Measurements from ENCODE around the gene OSER1.

The OSER1 gene

DNA sequence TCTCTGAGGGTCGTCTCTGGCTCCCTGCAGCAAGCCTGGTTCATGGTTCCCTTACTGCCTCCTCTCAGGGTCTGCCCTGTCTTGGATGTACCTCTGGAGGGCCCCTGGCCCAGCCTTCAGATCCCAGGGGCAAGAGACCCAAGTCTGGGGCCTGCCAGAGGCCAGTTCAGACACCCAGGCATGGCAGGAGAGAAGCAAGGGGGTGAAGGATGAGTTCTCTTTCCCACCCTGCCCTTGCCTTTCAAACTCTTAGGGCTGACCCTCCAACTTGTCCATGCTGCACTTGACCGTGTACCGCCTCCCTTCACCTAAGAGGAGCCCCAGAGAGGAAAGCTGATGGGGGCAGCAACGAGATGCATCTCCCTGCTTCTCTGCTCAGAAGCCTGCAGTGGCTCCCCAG, 40.7 kb upstream of the OSER1 start (continued):
- TF ChIP-seq, protein P1, sequence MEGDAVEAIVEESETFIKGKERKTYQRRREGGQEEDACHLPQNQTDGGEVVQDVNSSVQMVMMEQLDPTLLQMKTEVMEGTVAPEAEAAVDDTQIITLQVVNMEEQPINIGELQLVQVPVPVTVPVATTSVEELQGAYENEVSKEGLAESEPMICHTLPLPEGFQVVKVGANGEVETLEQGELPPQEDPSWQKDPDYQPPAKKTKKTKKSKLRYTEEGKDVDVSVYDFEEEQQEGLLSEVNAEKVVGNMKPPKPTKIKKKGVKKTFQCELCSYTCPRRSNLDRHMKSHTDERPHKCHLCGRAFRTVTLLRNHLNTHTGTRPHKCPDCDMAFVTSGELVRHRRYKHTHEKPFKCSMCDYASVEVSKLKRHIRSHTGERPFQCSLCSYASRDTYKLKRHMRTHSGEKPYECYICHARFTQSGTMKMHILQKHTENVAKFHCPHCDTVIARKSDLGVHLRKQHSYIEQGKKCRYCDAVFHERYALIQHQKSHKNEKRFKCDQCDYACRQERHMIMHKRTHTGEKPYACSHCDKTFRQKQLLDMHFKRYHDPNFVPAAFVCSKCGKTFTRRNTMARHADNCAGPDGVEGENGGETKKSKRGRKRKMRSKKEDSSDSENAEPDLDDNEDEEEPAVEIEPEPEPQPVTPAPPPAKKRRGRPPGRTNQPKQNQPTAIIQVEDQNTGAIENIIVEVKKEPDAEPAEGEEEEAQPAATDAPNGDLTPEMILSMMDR (tag by site-specific recombination; IDR thresholded peaks at IDR 0.05) = no peak

DNA sequence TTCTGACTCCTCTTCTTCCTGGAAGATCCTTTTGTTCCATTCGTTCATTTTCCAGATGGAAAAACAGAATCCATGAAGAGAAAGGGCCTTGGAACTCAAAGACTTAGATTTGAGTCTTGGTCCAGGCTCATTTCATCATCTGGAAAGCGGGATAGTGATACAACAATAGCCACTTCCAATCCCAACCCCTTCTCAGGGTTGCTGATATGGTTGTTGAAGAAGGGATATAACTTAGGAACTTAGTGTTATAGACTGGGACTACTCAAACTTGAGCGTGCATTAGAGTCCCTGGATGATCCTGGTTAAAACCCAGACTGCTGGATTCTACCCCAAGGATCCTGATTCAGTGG, 37.8 kb upstream of the OSER1 start:
- H3K9me3 ChIP-seq (ENCODE audit: control insufficient read depth, insufficient read depth, low read depth, low read length) = no peaks in the 10 kb centered on the region
- TF ChIP-seq AEBP2 (tag by site-specific recombination; IDR thresholded peaks at IDR 0.05; ENCODE audit: borderline replicate concordance) (no peak), REPIN1 (tag by site-specific recombination; IDR thresholded peaks at IDR 0.05; ENCODE audit: low read depth) (no peak), WT1 (tag by site-specific recombination; IDR thresholded peaks at IDR 0.05) (no peak), ZNF843 (tag by site-specific recombination; IDR thresholded peaks at IDR 0.05) (no peak), ZNF202 (tag by site-specific recombination; IDR thresholded peaks at IDR 0.05; ENCODE audit: borderline replicate concordance) (no peak), ZNF747 (tag by site-specific recombination; IDR thresholded peaks at IDR 0.05) (no peak), SCRT1 (tag by site-specific recombination; IDR thresholded peaks at IDR 0.05; ENCODE audit: borderline replicate concordance) (no peak)
- H3K36me3 ChIP-seq (ENCODE audit: control insufficient read depth in 2 of 2, insufficient read depth in 1 of 2, low read length in 2 of 2) = no peaks in the 10 kb centered on the region
- ChIA-PET POLR2A (no interaction called here), CTCF (no interaction called here)
- no peak overlapping the region for H3K27ac ChIP-seq (ENCODE audit: extremely low read depth, low read depth, low read length)
- no peaks in the 10 kb centered on the region for H3K4me1 ChIP-seq (ENCODE audit: control insufficient read depth, insufficient read depth, low read length)
- no peak overlapping the region for H3K4me3 ChIP-seq (ENCODE audit: low read depth, low read length)

GRCh38 chr20:44247586-44248409, 37.2 kb upstream of the OSER1 start:
- H3K4me3 ChIP-seq (ENCODE audit: low read depth, low read length) = peak overlapping the region; percentile 30
- CTCF ChIA-PET = interaction anchor here (0.6 to 1.5 kb wide), 2 partner anchors 31 to 142 kb away, joined by 3 to 9 read pairs; no protein-coding TSS in a partner anchor
- H3K4me1 ChIP-seq (ENCODE audit: control insufficient read depth, insufficient read depth, low read length) = no peaks in the 10 kb centered on the region
- POLR2A ChIA-PET = no interaction called here
- no peaks in the 10 kb centered on the region for H3K9me3 ChIP-seq (ENCODE audit: control insufficient read depth, insufficient read depth, low read depth, low read length)
- no peaks in the 10 kb centered on the region for H3K36me3 ChIP-seq (ENCODE audit: control insufficient read depth in 2 of 2, insufficient read depth in 1 of 2, low read length in 2 of 2)
- H3K27ac ChIP-seq (ENCODE audit: extremely low read depth, low read depth, low read length) = no peak overlapping the region
- TF ChIP-seq ZNF48 (tag by site-specific recombination; IDR thresholded peaks at IDR 0.05) (no peak), ZBTB17 (tag by site-specific recombination; IDR thresholded peaks at IDR 0.05) (0 out of 2 replicates have a peak, but pooled peaks have one; percentile 12), REPIN1 (tag by site-specific recombination; IDR thresholded peaks at IDR 0.05; ENCODE audit: low read depth) (no peak), WT1 (tag by site-specific recombination; IDR thresholded peaks at IDR 0.05) (no peak), ZNF221 (tag by site-specific recombination; IDR thresholded peaks at IDR 0.05; ENCODE audit: borderline replicate concordance) (no peak), ZFP37 (tag by site-specific recombination; IDR thresholded peaks at IDR 0.05) (no peak), ZNF549 (tag by site-specific recombination; IDR thresholded peaks at IDR 0.05) (no peak), ZNF514 (tag by site-specific recombination; IDR thresholded peaks at IDR 0.05) (no peak), KLF8 (tag by site-specific recombination; IDR thresholded peaks at IDR 0.05) (no peak), ZNF600 (tag by site-specific recombination; IDR thresholded peaks at IDR 0.05) (0 out of 2 replicates have a peak, but pooled peaks have one; percentile 17), TRIM28 (IDR thresholded peaks at IDR 0.05; ENCODE audit: borderline replicate concordance, low read length) (no peak), ZNF24 (tag by site-specific recombination; IDR thresholded peaks at IDR 0.05) (no peak), ZNF184 (tag by site-specific recombination; IDR thresholded peaks at IDR 0.05) (no peak), ZNF513 (tag by site-specific recombination; IDR thresholded peaks at IDR 0.05) (no peak)
- TF ChIP-seq, protein P2, sequence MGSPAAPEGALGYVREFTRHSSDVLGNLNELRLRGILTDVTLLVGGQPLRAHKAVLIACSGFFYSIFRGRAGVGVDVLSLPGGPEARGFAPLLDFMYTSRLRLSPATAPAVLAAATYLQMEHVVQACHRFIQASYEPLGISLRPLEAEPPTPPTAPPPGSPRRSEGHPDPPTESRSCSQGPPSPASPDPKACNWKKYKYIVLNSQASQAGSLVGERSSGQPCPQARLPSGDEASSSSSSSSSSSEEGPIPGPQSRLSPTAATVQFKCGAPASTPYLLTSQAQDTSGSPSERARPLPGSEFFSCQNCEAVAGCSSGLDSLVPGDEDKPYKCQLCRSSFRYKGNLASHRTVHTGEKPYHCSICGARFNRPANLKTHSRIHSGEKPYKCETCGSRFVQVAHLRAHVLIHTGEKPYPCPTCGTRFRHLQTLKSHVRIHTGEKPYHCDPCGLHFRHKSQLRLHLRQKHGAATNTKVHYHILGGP (tag by site-specific recombination; IDR thresholded peaks at IDR 0.05) = no peak
- TF ChIP-seq, protein P3, sequence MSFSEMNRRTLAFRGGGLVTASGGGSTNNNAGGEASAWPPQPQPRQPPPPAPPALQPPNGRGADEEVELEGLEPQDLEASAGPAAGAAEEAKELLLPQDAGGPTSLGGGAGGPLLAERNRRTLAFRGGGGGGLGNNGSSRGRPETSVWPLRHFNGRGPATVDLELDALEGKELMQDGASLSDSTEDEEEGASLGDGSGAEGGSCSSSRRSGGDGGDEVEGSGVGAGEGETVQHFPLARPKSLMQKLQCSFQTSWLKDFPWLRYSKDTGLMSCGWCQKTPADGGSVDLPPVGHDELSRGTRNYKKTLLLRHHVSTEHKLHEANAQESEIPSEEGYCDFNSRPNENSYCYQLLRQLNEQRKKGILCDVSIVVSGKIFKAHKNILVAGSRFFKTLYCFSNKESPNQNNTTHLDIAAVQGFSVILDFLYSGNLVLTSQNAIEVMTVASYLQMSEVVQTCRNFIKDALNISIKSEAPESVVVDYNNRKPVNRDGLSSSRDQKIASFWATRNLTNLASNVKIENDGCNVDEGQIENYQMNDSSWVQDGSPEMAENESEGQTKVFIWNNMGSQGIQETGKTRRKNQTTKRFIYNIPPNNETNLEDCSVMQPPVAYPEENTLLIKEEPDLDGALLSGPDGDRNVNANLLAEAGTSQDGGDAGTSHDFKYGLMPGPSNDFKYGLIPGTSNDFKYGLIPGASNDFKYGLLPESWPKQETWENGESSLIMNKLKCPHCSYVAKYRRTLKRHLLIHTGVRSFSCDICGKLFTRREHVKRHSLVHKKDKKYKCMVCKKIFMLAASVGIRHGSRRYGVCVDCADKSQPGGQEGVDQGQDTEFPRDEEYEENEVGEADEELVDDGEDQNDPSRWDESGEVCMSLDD (tag by site-specific recombination; IDR thresholded peaks at IDR 0.05) = no peak
- TF ChIP-seq, protein P4, sequence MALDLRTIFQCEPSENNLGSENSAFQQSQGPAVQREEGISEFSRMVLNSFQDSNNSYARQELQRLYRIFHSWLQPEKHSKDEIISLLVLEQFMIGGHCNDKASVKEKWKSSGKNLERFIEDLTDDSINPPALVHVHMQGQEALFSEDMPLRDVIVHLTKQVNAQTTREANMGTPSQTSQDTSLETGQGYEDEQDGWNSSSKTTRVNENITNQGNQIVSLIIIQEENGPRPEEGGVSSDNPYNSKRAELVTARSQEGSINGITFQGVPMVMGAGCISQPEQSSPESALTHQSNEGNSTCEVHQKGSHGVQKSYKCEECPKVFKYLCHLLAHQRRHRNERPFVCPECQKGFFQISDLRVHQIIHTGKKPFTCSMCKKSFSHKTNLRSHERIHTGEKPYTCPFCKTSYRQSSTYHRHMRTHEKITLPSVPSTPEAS (tag by site-specific recombination; IDR thresholded peaks at IDR 0.05) = no peak

Data from HEK293 (cell line).